ENCODE data around the gene WBP4. TPM values are rescaled to one million over a fixed set of nuclear protein-coding genes. Genes with fewer than 3 reads are reported as not detected.

WBP4 gene
- total and polyA plus RNA-seq, 2 of the 13 experiments (the other 11 are each of a cell fraction or from before 2014, with no cell fraction given), result 6.7 to 11.7 TPM

- TF ChIP-seq SRY (CRISPR knock-in tag; IDR thresholded peaks at IDR 0.05) (peak; percentile 70; the same call in 1 of the 2 replicates), PAXIP1 (CRISPR knock-in tag; conservative IDR thresholded peaks at IDR 0.05) (peak; percentile 62), GMEB2 (CRISPR knock-in tag; IDR thresholded peaks at IDR 0.05; ENCODE audit: low read depth) (0 out of 2 replicates have a peak, but pooled peaks have one; percentile 27), ZNF441 (CRISPR knock-in tag; IDR thresholded peaks at IDR 0.05; ENCODE audit: borderline replicate concordance) (no peak; the same call in 1 of the 2 replicates), EHMT2 (IDR thresholded peaks at IDR 0.05; ENCODE audit: borderline replicate concordance, low read depth, low read length) (no peak; the same call in 1 of the 2 replicates), HOXA7 (CRISPR knock-in tag; IDR thresholded peaks at IDR 0.05) (no peak), ZKSCAN1 (IDR thresholded peaks at IDR 0.05; ENCODE audit: low read length) (no peak), IRF2 (CRISPR knock-in tag; IDR thresholded peaks at IDR 0.05) (peak; percentile 91; the same call in 1 of the 2 replicates), ZNF383 (CRISPR knock-in tag; IDR thresholded peaks at IDR 0.05; ENCODE audit: borderline replicate concordance) (no peak), SMAD3 (CRISPR knock-in tag; IDR thresholded peaks at IDR 0.05) (peak; percentile 75), PAWR (CRISPR knock-in tag; IDR thresholded peaks at IDR 0.05; ENCODE audit: borderline replicate concordance) (0 out of 2 replicates have a peak, but pooled peaks have one; percentile 72), ZNF430 (CRISPR knock-in tag; IDR thresholded peaks at IDR 0.05) (peak; percentile 18; the same call in 1 of the 2 replicates), ZGPAT (CRISPR knock-in tag; IDR thresholded peaks at IDR 0.05) (peak; percentile 72), MYC (CRISPR knock-in tag; IDR thresholded peaks at IDR 0.05; ENCODE audit: borderline replicate concordance) (peak; percentile 76), HIVEP1 (CRISPR knock-in tag; IDR thresholded peaks at IDR 0.05) (no peak), ZNF143 (CRISPR knock-in tag; IDR thresholded peaks at IDR 0.05) (peak; percentile 80), ZEB1 (IDR thresholded peaks at IDR 0.05; ENCODE audit: insufficient replicate concordance, low read depth) (peak; percentile 24), SNRNP70 (IDR thresholded peaks at IDR 0.05; ENCODE audit: low read depth, low read length) (no peak), ATF5 (CRISPR knock-in tag; IDR thresholded peaks at IDR 0.05; ENCODE audit: low read depth) (peak; percentile 39; the same call in 1 of the 2 replicates), CCAR2 (optimal IDR thresholded peaks at IDR 0.05; ENCODE audit: low read depth, low read length) (peak; percentile 81), NFKB2 (CRISPR knock-in tag; IDR thresholded peaks at IDR 0.05; ENCODE audit: borderline replicate concordance) (peak; percentile 74; the same call in 1 of the 2 replicates), ZNF274 (CRISPR knock-in tag; IDR thresholded peaks at IDR 0.05) (no peak; the same call in 1 of the 2 replicates), ZNF460 (CRISPR knock-in tag; IDR thresholded peaks at IDR 0.05; ENCODE audit: borderline replicate concordance) (no peak)
These were observed at the start of gene WBP4 (continued) for GRCh38 chr13:41061075-41061913.

Measured in HepG2 (cell line).